ENCODE data around the gene PPP1R14C.
A peak's percentile ranks its signal among the peaks of the same experiment; 100 is the strongest.

PPP1R14C gene

DNA sequence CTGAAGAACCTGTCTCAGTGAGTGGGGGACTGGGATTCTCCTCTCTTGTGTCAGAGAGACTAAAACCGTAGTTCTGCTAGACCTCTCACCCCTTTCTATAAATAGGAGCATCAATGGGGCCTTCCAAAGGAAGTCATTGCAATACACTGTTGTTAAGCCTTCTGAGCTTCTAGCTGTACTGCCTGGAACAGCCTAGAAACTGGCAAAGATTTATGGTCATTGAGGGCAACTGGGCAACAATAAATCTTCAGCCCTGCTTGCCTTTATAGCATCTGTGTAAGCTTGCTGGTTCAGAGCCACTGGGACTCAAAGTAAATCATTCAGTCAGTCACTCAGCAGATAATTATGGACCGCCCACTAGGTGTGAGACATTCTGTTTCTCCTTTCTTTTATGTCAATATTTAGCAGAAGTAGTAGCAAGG, 53.2 kb downstream of the PPP1R14C start:
- DNase-seq (ENCODE audit: low spot score): no peak

DNA sequence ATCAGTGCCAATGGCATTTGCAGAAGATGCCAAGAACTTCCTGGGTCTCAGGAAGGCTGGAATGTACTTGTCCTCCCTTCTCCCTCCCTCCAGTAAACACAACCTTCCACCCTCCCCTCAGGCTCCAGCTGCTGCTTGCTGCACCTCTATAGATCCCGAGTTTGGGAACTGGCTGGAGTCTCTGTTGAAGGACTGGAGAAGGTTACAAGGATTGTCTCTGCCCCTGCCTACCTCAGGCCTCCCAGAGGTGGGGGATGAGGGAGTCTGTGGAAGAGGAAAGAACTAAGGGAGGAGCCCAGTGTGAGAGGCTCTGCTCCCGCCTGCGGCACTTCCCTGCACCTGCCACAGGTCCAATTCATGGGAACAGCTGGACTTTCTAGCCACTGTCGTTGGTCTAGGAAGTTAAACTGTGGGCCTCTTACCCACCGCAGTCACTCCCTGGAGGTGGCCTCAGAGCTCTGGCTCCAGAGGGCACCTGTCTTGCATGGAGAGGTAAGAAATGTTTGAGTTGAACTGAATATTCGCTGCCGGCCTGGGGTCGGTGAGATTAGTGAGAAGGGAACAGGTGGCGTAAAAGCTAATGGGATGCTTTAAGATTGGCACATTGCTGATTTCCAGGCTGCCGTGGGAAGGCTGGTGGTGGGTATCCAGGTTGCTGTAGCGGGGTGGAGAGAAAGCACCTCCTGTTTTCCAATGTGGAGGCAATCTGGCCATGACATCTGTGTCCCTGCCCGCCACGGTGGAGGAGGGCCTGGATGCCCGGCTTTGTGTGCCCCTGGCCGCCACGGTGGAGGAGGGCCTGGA, 54.3 kb downstream of the PPP1R14C start:
- peak; percentile 19 for DNase-seq (ENCODE audit: low spot score)

DNA sequence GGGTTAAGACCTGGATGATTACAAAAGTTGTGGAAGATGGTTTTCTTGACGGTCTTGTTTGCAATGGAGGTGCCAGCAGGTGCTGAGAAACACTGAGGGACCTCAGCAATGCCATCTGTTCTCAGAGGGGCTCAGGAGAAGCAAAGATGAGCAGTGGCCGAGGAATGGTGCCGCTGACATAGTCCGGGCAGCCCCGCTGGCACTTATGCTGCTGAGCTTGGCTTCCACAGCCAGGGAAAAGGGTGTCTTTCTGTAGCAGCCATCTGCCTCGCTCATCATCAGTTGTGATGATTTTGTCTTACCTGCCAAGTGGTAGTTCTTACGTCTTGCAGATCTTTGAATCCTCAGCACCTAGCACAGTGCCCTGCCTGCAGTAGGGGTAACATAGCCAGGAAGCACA, 55.7 kb downstream of the PPP1R14C start:
- no peak for DNase-seq (ENCODE audit: low spot score)

DNA sequence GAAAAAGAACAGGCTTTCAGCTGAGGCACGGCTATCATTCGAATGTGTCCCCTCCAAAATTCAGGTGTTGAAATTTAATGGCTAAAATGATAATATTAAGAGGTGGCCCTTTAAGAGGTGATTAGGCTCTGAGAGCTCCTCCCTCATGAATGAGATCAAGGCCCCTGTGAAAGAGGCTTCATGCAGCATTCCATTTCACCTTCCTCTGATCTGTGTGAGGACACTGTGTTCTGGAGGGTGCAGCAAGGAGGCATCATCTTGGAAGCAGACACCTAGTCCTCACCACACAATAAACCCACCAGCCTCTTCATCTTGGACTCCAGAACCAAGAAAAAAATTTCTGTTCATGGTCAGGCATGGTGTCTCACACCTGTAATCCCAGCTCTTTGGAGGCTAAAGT, 56.4 kb downstream of the PPP1R14C start:
- no peak for DNase-seq (ENCODE audit: low spot score)

DNA sequence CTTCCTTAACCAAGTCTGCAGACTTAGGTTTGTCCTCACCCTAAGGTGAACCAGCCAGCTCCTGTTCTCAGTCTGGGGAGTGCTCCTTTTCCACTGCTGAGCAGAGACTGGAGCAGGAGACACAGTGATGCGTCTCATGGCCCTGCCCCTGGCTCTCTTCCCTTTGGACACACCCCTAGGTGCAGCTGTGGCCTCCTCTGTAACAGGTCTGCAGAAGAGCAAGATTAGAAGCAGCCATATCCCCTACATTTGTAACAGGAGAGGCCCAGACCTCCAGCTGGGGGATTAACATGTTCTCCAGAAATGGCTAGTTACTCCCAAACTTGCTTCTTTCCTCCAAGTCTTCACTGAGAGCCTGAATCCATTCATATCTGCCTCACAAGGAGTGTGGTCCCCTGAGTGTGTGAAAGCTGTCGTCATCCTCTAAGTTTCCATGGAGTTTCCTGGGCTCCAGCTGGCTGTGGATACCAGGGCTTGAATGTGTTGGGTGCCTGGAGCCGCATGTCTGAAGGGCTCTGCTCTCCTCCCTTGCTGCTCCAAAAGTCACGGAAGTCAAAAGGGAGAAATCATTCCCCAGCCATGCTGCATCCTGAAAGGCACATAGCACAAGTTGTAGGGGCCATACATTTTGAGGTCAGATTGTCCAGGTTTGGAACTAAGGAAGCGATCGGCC, 57.7 kb downstream of the PPP1R14C start:
- peak; percentile 15 for DNase-seq (ENCODE audit: low spot score)

DNA sequence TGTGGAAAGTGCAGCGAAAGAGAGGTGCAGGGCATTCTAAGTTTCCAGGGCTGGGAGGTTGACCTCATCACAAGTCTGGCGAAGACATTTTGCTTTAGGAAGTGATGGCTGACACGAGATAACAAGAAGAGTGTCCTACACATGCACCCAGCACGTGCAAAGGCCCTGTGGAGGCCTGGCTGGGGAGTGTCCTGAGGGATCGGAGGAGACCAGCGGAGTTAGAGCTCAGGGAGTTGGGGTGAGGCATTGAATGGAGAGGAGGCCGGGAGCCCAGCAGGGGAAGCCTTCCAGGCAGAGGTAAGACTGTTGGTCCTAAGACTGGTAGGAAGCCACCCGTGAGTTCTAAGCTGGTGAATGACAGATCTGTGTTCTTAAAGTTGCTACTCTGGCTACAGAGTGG, 58.4 kb downstream of the PPP1R14C start:
- no peak for DNase-seq (ENCODE audit: low spot score)

DNA sequence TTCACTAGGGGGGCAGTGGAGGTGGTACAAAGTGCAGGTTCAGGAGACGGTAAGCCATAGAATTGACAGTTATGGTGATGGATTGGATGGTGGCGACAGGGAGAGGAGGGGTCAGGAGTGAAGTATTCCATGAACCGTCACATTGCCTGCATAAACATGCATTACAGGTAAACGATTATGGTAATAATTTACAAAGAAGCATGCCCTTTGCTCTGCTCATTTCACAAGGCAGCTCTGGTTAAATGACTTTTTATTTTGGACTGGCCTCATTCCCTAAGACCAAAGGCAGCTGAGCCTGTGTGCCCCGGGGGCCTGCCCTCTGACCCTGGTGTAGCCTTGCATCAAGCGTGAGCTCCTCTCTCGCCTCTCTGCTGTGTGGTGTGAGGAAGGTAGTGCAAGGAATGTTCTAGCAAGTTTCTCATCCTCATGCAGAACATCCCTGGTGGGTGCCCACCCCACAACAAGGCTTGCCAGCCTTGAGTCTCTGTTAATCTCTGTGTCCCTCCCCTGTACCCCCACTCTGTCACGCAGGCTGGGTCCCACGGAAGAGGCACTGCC, 59.0 kb downstream of the PPP1R14C start:
- DNase-seq (ENCODE audit: low spot score): peak; percentile 45

DNA sequence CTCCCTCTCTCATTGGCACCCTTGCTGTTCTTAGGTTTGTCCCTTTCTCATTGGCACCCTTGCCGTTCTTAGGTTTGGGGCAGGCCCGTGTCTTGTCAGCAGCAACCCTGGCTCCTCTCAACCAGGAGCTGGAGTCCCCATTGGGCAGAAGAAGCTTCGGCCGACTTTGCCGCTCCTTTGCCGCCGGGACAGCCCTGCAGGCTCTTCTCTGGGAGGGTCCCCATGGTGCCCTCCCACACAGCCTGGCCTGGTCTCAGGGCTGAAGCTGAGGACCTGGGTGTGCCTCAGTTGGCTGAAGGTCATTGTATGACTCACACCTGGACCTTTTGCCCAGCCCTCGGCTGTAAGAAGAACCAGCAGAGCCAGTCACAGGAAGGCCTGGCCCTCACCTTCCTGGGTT, 59.6 kb downstream of the PPP1R14C start:
- no peak for DNase-seq (ENCODE audit: low spot score)

DNA sequence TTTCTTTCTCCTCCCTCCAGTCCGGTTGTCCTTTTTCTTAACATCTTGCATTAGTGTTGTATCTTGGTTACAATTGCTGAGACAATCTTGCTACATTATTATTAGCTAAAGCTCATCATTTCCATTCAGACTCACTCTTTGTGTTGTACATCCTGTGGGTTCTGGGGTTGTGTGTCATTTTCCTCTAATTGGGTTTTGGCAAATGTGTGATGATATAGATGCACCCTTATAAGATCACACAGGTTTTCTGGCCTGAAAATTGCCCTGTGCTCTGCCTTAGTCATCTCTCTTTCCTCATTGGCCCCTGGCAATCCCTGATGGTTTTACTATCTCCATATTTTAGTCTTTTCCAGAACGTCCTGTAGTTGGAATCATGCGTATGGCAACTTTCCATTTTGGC, 60.1 kb downstream of the PPP1R14C start:
- no peak for DNase-seq (ENCODE audit: low spot score)

DNA sequence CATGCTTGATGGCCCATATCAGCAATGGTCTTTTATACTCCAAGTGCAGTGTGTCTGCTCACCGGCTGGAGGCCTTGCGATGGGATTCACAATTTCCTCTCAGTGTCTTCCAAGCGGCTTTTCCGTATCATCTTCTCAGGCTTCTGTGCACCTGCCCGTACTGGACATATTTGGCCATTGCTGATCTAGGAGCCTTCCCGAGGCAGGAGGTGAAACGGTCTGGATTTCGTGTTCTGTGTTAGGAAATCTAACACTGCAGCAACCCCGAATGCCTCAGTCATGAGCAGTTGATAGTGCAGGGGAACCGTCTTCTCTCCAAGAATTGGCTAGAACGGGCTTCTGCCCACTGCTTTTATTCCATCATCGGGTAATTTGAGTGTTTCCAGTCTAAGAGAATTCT, 60.5 kb downstream of the PPP1R14C start:
- DNase-seq (ENCODE audit: low spot score): no peak

DNA sequence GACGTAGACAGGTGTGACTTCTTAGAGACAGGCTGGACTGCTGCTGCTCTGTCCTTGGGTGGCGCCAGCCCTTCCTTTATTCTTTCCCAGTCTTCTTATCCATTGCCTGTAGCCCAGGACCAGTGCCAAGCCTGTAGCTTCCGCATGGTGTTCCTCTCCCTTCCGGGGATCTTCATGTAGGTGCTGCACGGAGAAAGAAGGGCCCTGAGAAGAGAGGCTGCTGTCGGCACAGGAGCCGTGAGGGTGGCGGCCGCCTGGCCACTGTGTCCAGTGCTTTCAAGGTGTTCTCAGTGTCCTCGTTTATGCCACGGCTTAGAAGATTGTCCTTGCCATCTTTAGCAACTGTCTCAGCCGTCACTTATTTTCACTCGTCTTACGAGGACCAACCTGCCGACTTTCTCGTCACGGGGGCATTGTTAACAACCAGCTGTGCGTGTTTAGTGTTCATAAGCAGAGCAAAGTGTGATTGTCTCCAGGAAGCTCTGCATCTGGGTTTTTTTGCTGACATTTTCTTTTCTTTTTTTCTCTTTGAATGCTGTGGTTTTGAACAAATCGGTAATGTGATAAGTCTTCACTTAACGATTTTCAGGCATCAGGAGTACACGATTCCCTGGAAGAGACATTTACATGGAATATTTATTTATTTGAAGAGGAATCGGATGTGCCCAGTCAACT, 61.2 kb downstream of the PPP1R14C start:
- DNase-seq (ENCODE audit: low spot score): no peak

DNA sequence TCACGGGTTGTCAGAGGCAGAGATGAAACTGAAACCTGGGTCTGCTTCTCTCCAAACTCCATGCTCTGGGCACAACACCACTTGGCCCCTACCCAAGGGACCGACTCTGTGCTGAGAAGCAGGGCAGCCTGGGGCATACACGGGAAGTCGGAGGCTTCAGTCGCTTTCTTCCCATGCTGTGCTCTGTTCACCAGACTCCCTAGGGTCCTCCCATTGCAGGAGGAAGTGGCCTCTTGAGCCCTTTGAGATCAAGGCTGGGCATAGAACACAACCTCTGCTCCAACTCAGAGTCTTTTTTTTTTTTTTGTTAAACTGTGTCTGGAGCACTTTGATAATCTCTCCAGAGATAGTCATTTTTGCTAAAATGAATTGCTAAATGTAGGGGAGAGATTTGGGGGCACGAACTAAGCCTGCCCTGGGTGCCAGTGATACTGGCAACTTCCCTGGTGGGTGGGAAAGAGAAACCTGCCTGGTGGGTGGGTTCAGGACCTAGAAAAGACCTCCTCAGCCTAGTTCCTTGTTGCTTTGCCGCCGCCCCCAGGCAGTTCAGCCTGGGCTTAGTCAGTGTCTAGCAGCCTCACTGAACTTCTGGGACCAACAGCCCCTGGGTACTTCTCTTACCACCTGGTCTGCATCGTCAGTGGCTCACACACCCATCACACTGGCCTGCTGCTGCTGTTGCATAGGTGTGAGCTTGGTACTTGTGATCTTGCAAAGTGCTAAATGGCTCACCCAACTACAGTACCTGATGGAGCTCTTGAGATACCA, 62.0 kb downstream of the PPP1R14C start:
- no peak for DNase-seq (ENCODE audit: low spot score)

DNA sequence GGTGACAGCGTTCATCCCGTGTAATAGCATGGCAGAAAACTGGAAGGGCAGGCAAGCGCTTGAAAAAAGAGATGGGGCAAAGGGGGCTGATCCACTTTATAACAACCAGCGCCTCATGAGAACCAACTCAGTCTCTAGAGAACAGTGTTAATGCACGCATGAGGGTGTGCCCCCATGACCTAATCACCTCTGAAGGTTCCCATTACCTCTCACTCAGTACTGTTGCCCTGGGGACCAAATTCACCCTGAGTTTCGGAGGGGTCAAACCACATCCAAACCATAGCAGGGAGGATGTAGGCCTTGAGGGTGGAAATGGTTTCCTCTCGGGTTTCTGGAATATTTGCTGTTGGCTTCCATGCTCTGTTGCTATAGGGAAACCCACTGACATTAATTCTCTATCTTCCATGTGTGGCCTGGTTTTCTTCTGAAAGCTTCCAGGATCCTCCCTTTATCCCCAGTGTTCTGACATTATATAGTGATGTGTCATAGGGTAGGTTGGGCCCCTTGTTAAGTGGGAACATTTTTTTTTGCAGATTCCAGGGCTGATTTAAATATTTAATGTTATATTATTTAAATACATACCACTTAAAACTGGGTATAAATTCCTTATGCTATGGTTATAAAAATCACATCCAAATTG, 65.2 kb downstream of the PPP1R14C start:
- DNase-seq (ENCODE audit: low spot score): no peak

DNA sequence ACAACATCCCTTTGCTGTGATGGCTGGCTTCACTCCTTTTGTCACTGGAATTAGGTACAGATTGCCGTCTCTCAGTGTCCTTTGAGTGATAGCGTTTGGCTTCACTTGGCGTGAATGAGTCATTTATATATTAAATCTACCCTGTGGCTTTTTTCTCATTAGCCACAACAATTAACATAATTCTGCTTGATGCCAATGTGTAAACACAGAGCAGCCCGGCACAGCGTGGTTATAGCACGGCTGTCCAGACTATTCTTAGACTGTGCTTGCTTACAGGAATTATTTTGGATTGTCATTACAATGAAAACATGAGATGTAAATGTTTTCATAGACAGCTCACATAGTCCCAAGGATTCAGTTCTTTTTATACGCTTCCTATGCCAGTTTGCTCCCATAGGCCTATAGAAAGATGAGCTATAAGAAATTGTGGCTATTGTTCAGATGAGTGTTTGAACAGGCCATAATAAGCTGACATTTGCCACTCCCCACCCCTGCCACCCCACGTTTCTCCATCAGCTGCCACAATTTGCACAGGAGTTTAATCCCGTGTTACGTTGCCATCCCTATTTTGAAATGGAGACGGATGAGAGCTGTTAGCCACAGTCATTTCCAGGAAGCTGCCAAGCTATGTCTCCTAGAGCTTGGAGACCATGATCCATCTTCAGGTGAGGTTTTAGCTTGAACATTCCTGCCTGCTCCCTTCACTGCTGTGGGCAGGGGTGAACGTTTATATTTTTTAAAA, 65.9 kb downstream of the PPP1R14C start:
- DNase-seq (ENCODE audit: low spot score): no peak

DNA sequence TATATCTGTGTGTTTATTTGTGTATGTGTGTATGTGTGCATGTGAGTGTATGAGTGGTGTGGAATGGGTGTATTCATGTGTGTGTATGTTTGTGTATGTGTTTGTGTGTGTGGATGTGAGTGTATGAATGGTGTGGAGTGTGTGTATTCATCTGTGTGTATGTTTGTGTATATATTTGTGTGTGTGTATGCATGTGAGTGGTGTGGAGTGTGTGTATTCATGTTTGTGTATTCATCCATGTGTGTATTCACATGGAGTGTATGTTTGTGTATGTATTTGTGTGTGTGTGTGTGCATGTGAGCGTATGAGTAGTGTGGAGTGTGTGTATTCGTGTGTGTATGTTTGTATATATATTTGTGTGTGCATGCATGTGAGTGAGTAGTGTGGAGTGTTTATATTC, 66.6 kb downstream of the PPP1R14C start:
- DNase-seq (ENCODE audit: low spot score): no peak

DNA sequence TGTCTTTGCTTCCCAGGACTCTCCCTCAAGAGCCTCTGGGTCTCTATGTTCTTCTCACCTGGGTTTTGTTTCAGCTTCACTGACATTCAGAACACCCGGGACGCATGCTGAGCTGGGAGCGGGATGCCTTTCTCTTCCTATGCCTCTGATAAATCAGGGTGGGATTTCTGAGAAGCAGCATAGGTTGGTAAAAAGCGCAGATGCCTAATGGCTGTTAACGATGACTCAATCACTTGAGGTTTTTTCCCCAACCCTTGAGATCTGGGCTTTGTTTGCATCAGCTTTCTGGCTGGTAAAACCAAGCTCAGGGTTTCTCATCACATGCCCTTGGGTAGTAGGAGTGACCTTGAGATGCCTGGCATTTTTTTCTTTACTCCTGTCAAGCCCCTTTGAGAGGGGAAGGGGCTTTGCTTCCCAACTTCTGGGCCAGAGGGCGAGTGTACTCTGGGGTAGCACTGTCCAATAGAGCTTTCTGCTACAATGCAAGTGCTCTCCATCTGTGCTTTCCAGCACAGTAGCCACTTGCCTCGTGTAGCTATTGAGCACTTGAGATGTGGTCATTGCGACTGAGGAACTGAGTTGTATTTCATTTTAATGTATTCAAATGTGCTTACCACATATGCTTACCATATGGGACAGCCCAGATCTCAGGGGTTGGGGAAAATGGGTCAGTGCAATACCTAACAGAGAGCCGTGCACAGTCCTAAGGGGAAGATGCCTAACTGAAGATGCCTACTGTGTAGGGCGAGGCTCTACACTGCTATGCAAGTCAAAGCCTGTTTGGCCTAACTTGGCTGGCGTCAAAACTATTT, 69.1 kb downstream of the PPP1R14C start:
- no peak for DNase-seq (ENCODE audit: low spot score)

DNA sequence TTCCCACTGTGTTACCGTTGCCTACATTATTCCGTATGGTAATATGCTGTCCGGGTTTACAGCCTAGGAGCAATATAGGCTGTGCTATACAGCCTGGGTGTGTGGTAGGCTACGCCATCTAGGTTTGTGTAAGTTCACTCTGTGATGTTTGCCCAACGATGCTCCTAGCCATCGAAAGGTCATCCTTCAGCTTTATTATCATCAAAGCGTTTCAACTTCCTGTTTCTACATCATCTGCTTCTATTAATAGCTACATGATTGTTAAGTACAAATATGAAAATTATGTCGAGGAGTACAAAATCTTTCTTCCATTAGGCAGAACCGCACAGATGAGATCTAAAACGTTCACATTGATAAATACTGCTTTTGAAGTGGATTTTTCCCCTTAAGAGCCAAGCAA, 69.9 kb downstream of the PPP1R14C start:
- DNase-seq (ENCODE audit: low spot score): no peak

DNA sequence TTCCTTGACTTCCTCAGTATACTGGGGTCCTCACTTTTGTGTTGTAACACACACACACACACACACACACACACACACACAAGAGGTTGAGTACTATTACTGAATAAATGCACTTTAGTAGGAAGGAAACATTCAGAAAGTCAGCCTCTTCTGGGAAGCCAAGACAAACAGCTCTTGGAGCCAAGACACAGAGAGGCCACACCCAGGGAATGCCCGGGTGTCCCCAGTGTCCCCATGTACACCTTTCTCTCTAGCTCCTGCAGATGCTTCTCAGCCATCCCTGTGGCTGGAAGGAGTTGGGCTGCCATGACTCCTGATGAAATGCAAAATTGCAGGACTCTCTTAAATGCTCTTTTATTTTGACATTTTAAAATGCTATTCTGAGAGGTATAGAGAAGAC, 70.5 kb downstream of the PPP1R14C start:
- no peak for DNase-seq (ENCODE audit: low spot score)

DNA sequence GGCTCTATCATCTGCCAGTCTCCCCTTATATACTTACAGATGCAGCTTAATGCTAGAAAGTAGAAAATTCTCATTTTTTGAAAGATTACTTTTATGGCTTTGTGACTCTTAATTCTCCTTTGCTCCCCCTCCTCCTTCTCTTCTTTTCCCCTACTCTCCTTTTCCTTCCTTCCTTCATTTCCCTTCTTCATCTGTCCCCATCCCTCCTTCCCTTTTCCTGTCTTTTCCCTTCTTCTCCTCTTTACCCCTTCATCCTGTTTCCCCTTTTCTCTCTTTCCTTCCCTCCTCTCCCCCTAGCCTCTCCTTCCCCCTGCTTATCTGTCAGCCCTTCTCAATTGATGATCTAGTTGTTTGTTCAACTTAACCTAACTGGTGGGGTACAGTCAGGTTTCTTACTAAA, 71.5 kb downstream of the PPP1R14C start:
- no peak for DNase-seq (ENCODE audit: low spot score)
